OCI-LY7 (cell line): ENCODE data around the gene PRKN. TPM values are rescaled to one million over a fixed set of nuclear protein-coding genes. Genes with fewer than 3 reads are reported as not detected.

ENCODE experiments used
- BruUV-seq: library from RNA; stranded (reverse); fragments of 400-500 nt; replicated peaks from 2 replicates; lab custom pipeline; 2021; lab: Mats Ljungman, UMichigan
- CTCF ChIA-PET: fragments of 300-600 bp; sonication (Branson Sonifier 250); formaldehyde crosslinking; loops from one replicate; lab custom pipeline; 2022; ENCODE audit warnings: antibody characterized with exemption; ENCODE audit not compliant: unreplicated experiment; lab: Charles Lee
- POLR2A ChIA-PET: fragments of 300-600 bp; sonication (Branson Sonifier 250); formaldehyde crosslinking; loops from one replicate; lab custom pipeline; 2022; ENCODE audit warnings: antibody characterized with exemption; lab: Charles Lee
- DNase-seq: peaks from one replicate; pipeline ENCODE4 v3.0.0-alpha.2; 2015; ENCODE audit warnings: low spot score
- H2AFZ ChIP-seq: fragments of 200-600 bp; sonication (generic), shearing (Covaris generic); 2 replicates; pipeline ENCODE4 v1.6.1; 2014; ENCODE audit warnings: mild to moderate bottlenecking, antibody characterized with exemption, low read length, moderate library complexity
- H3K27ac ChIP-seq: fragments of 200-600 bp; sonication (generic); 2 replicates; pipeline ENCODE4 v1.5.1; 2014; ENCODE audit warnings: mixed run types, low read depth, mild to moderate bottlenecking, moderate library complexity, low read length, inconsistent platforms; ENCODE audit not compliant: poor library complexity, severe bottlenecking
- H3K36me3 ChIP-seq: fragments of 200-600 bp; sonication (generic); 2 replicates; pipeline ENCODE4 v1.6.1; 2014; ENCODE audit warnings: mild to moderate bottlenecking, antibody characterized with exemption, low read length, moderate library complexity, mixed read lengths; ENCODE audit not compliant: insufficient read depth
- H3K4me1 ChIP-seq: fragments of 200-600 bp; sonication (generic); 2 replicates; pipeline ENCODE4 v1.5.1; 2014; ENCODE audit warnings: mild to moderate bottlenecking, low read length; ENCODE audit not compliant: insufficient read depth, poor library complexity, severe bottlenecking
- H3K4me2 ChIP-seq: fragments of 200-600 bp; sonication (generic); 2 replicates; pipeline ENCODE4 v1.6.1; 2014; ENCODE audit warnings: mild to moderate bottlenecking, low read length
- H3K4me3 ChIP-seq: fragments of 200-600 bp; sonication (generic); 2 replicates; pipeline ENCODE4 v1.5.1; 2014; ENCODE audit warnings: mild to moderate bottlenecking, low read depth, low read length; ENCODE audit not compliant: poor library complexity, severe bottlenecking
- H3K79me2 ChIP-seq: fragments of 200-600 bp; sonication (generic); 2 replicates; pipeline ENCODE4 v1.6.1; 2016; ENCODE audit warnings: low read depth, mild to moderate bottlenecking, low read length, moderate library complexity, mixed read lengths; ENCODE audit not compliant: insufficient read depth
- H3K9me2 ChIP-seq: fragments of 200-600 bp; sonication (generic); 2 replicates; pipeline ENCODE4 v1.6.1; 2016; ENCODE audit warnings: mild to moderate bottlenecking, low read length, mixed read lengths; ENCODE audit not compliant: insufficient read depth
- H3K9me3 ChIP-seq: fragments of 200-600 bp; sonication (generic); 2 replicates; pipeline ENCODE4 v1.6.1; 2014; ENCODE audit warnings: mild to moderate bottlenecking, mixed run types, low read length, mixed read lengths
- H4K20me1 ChIP-seq: fragments of 200-600 bp; sonication (generic); 2 replicates; pipeline ENCODE4 v1.6.1; 2014; ENCODE audit warnings: mild to moderate bottlenecking, antibody characterized with exemption, low read length, moderate library complexity, mixed read lengths; ENCODE audit not compliant: insufficient read depth
- EZH2phosphoT487 ChIP-seq: fragments of 200-600 bp; sonication (generic); IDR thresholded peaks from 2 replicates; pipeline ENCODE4 v1.6.1; 2018; ENCODE audit warnings: low read depth, borderline replicate concordance, mild to moderate bottlenecking, mixed run types, antibody characterized with exemption, low read length, moderate library complexity, mixed read lengths
- intact Hi-C: fragments of 100-400 bp; cut with micrococcal nuclease; formaldehyde crosslinking; loops from one replicate; pipeline ENCODE4 v1.10.0; 2022; ENCODE audit not compliant: unreplicated experiment
- total RNA-seq, 2 experiments: library from RNA; depleted of rRNA in 1 of 2; stranded (reverse); fragments of >200 nt in 1 of 2; shearing (Covaris generic) in 1 of 2; gene quantifications; 2 replicates each; pipeline ENCODE4 v1.2.3, GENCODE V29; 2014 to 2022
- TF ChIP-seq, protein P1 (sequence below): fragments of 200-600 bp; sonication (generic); conservative IDR thresholded peaks from 2 replicates; pipeline ENCODE4 v1.5.1; 2014; ENCODE audit warnings: mild to moderate bottlenecking, antibody characterized with exemption, low read length, moderate library complexity, mixed read lengths

Gene PRKN
- total RNA-seq, 2 experiments from 2014 or later = 1.3 to 2.0 TPM

DNA sequence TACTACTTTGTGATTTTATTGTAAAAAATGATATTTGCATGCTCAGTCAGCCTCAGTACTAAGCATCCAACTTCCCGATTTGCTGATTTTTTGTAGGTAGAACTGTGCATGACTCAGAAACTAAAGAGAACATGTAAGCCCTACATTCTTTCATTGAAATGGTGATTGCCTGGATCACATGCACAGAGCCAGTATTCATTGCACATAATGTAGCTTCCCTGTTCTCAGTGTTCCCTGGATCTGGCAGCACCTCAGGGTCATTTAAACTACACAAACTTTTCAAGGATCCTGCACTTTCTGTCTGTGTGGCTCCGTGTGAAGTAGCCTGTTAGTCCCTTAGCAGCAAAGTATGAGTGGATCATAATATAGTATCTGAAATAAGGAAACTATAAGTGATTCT is 1030.8 kb downstream of the PRKN start:
- ChIA-PET CTCF (no interaction called here), POLR2A (no interaction called here)
- H3K27ac ChIP-seq = no peak overlapping the region
- TF ChIP-seq, protein P1, sequence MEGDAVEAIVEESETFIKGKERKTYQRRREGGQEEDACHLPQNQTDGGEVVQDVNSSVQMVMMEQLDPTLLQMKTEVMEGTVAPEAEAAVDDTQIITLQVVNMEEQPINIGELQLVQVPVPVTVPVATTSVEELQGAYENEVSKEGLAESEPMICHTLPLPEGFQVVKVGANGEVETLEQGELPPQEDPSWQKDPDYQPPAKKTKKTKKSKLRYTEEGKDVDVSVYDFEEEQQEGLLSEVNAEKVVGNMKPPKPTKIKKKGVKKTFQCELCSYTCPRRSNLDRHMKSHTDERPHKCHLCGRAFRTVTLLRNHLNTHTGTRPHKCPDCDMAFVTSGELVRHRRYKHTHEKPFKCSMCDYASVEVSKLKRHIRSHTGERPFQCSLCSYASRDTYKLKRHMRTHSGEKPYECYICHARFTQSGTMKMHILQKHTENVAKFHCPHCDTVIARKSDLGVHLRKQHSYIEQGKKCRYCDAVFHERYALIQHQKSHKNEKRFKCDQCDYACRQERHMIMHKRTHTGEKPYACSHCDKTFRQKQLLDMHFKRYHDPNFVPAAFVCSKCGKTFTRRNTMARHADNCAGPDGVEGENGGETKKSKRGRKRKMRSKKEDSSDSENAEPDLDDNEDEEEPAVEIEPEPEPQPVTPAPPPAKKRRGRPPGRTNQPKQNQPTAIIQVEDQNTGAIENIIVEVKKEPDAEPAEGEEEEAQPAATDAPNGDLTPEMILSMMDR = no peak
- TF ChIP-seq EZH2phosphoT487 = no peak
- no peak overlapping the region for H3K4me3 ChIP-seq
- no peaks in the 10 kb centered on the region for H3K9me3 ChIP-seq
- no TSS peak for BruUV-seq
- no peaks in the 10 kb centered on the region for H3K36me3 ChIP-seq
- no peaks in the 10 kb centered on the region for H3K4me1 ChIP-seq
- H3K79me2 ChIP-seq = no peaks in the 10 kb centered on the region
- intact Hi-C loops = loop anchor here (10.0 kb wide), 1 partner anchor 282 kb away; no protein-coding TSS in a partner anchor
- H2AFZ ChIP-seq = no peak overlapping the region
- no peak for DNase-seq
- no peak overlapping the region for H3K4me2 ChIP-seq
- H4K20me1 ChIP-seq = no peaks in the 10 kb centered on the region
- H3K9me2 ChIP-seq = no peaks in the 10 kb centered on the region

- no TSS peak for BruUV-seq
- intact Hi-C loops = loop anchor here (10.0 kb wide), 1 partner anchor 280 kb away; no protein-coding TSS in a partner anchor
- Histone ChIP-seq H3K4me2 (no peak overlapping the region), H3K79me2 (no peaks in the 10 kb centered on the region), H3K4me1 (no peaks in the 10 kb centered on the region), H3K36me3 (no peaks in the 10 kb centered on the region), H3K27ac (no peak overlapping the region), H4K20me1 (no peaks in the 10 kb centered on the region), H3K9me3 (no peaks in the 10 kb centered on the region), H3K4me3 (no peak overlapping the region), H2AFZ (no peak overlapping the region), H3K9me2 (no peaks in the 10 kb centered on the region)
- POLR2A ChIA-PET = no interaction called here
- CTCF ChIA-PET = no interaction called here
- TF ChIP-seq, protein P1 = peak; percentile 71
- TF ChIP-seq EZH2phosphoT487 = no peak
- peak; percentile 4 for DNase-seq
Observed at GRCh38 chr6:161694995-161695394, 1032.6 kb downstream of the PRKN start.

DNA sequence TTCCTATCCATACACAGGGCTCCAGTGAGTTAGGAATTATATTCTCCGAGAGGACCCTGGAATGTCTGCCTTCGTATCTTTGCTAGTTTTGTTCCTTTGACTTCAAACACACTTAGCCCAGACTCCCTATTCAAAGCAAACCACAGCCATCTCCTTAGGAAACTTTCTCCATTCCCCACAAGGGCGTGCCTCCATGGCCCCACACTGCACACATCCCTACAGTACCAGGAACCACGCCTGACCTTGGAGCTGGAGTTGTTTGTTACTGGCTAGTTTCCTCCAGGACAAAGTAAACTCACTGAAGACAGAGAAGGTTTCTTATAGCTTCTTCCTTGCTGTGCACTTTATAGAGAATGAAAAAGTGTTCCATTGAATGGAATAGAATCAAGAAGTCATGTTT is 1040.9 kb downstream of the PRKN start:
- no peak overlapping the region for H2AFZ ChIP-seq
- H3K4me2 ChIP-seq = no peak overlapping the region
- no peaks in the 10 kb centered on the region for H3K79me2 ChIP-seq
- no peaks in the 10 kb centered on the region for H4K20me1 ChIP-seq
- H3K4me1 ChIP-seq = no peaks in the 10 kb centered on the region
- H3K4me3 ChIP-seq = no peak overlapping the region
- BruUV-seq = no TSS peak
- H3K27ac ChIP-seq = no peak overlapping the region
- no peaks in the 10 kb centered on the region for H3K9me3 ChIP-seq
- POLR2A ChIA-PET = interaction anchor here (0.6 kb wide), 2 partner anchors 29 to 74 kb away, joined by 3 read pairs; no protein-coding TSS in a partner anchor
- H3K9me2 ChIP-seq = no peaks in the 10 kb centered on the region
- DNase-seq = no peak
- CTCF ChIA-PET = no interaction called here
- no peaks in the 10 kb centered on the region for H3K36me3 ChIP-seq
- intact Hi-C loops = no loop called here
- TF ChIP-seq, protein P1 = no peak
- no peak for TF ChIP-seq EZH2phosphoT487
